Activated naive CD4-positive, alpha-beta T cell treated with anti-CD3 and anti-CD28 coated beads, Interleukin-2, amount 10 ng/mL, durations not matched to agents 5 hours and 36 hours (primary cell): ENCODE results near the gene RAB42. TPM values are rescaled to one million over a fixed set of nuclear protein-coding genes. Genes with fewer than 3 reads are reported as not detected.

Experiments
- total RNA-seq, 2 experiments: library from RNA; stranded (reverse); gene quantifications; one replicate each; pipeline ENCODE4 v1.2.3, GENCODE V29; 2021

RAB42 gene
- total RNA-seq, result not detected

GRCh38 chr1:28591708-28592320, at the start of gene RAB42:
TSS of gene RAB42 (plus strand) at chr1:28592265. CDS start at chr1:28592512, 247 bp downstream.

GRCh38 chr1:28552758-28553663, 39.1 kb upstream of the RAB42 start, which contains the start of gene TRNAU1AP:
TSS of gene TRNAU1AP (plus strand) at chr1:28553085. CDS start at chr1:28553111, 26 bp downstream.

GRCh38 chr1:28642847-28643635, 51.0 kb downstream of the RAB42 start, which contains the start of gene TAF12:
TSS of gene TAF12 (minus strand) at chr1:28643067. CDS start at chr1:28622081, 20,986 bp downstream.

Other genes with a start within 250 kb of the RAB42 start
- gene PHACTR4, start 222.5 kb upstream of the RAB42 start, total RNA-seq, result 10 to 100 TPM; 23.7 to 24.5 TPM
- gene RCC1, start 86.2 kb upstream of the RAB42 start, total RNA-seq, result 10 to 100 TPM; 60.6 to 62.1 TPM
- gene TRNAU1AP, start 39.2 kb upstream of the RAB42 start, total RNA-seq, result 10 to 100 TPM; 54.8 to 56.8 TPM
- 10 to 100 TPM; 30.9 to 31.8 TPM for gene TAF12, start 50.8 kb downstream of the RAB42 start, total RNA-seq
- not detected for gene RNU11, start 56.3 kb downstream of the RAB42 start, total RNA-seq
- gene GMEB1, start 76.5 kb downstream of the RAB42 start, total RNA-seq, result 10 to 100 TPM; 23.0 to 23.6 TPM
- 10 to 100 TPM; 66.7 to 68.9 TPM for gene YTHDF2, start 144.7 kb downstream of the RAB42 start, total RNA-seq
- gene OPRD1, start 219.9 kb downstream of the RAB42 start, total RNA-seq, result not detected